A549 (cell line): ENCODE results near the gene ATP1A3.

Experiments used
- BHLHE40 ChIP-seq: IDR thresholded peaks from 2 replicates; pipeline ENCODE4 v1.6.1; 2012; ENCODE audit warnings: low read depth, low read length, inconsistent platforms
- JUN ChIP-seq, 2 experiments: fragments of >200 bp; sonication (Bioruptor Twin); formaldehyde crosslinking; IDR thresholded peaks; 2 replicates in 1 of 2; 3 replicates in 1 of 2; pipeline ENCODE4 v1.6.1; 2016 to 2017
- JUNB ChIP-seq: fragments of >200 bp; sonication (Bioruptor Twin); formaldehyde crosslinking; IDR thresholded peaks from 2 replicates; pipeline ENCODE4 v1.6.1; 2016
- KDM5A ChIP-seq: fragments of 200-600 bp; sonication (generic); IDR thresholded peaks from 2 replicates; pipeline ENCODE4 v1.6.1; 2016; ENCODE audit warnings: antibody characterized with exemption, mild to moderate bottlenecking
- MAFK ChIP-seq: fragments of 450-650 bp; IDR thresholded peaks from 2 replicates; pipeline ENCODE4 v1.6.1; 2014; ENCODE audit not compliant: partially characterized antibody
- POLR2A ChIP-seq: IDR thresholded peaks from 2 replicates; pipeline ENCODE4 v1.6.1; 2012; ENCODE audit warnings: mild to moderate bottlenecking, low read length
- POLR2AphosphoS2 ChIP-seq: conservative IDR thresholded peaks from 2 replicates; pipeline ENCODE4 v1.6.1; 2012; ENCODE audit warnings: low read length, improper control_type of control experiment, inconsistent platforms
- RAD21 ChIP-seq, 2 experiments: fragments of >200 bp in 1 of 2; sonication (Bioruptor Twin) in 1 of 2; formaldehyde crosslinking in 1 of 2; IDR thresholded peaks in 1 of 2; conservative IDR thresholded peaks in 1 of 2; 2 replicates in 1 of 2; 3 replicates in 1 of 2; pipeline ENCODE4 v1.6.1; 2012 to 2018; ENCODE audit warnings: inconsistent platforms in 1 of 2
- RARB ChIP-seq: fragments of 250-450 bp; sonication (Bioruptor Pico); IDR thresholded peaks from 2 replicates; pipeline ENCODE4 v1.8.0; 2021; ENCODE audit warnings: mild to moderate bottlenecking, moderate library complexity
- RCOR1 ChIP-seq: fragments of 150-350 bp; IDR thresholded peaks from 2 replicates; pipeline ENCODE4 v1.6.1; 2014; ENCODE audit warnings: antibody characterized with exemption, low read length, low read depth
- USF2 ChIP-seq: fragments of 450-650 bp; IDR thresholded peaks from 2 replicates; pipeline ENCODE4 v1.6.1; 2014; ENCODE audit warnings: antibody characterized with exemption
- TF ChIP-seq, protein P1 (sequence below): fragments of >200 bp; sonication (Bioruptor Twin); formaldehyde crosslinking; IDR thresholded peaks from 3 replicates; pipeline ENCODE4 v1.5.1; 2016

DNA sequence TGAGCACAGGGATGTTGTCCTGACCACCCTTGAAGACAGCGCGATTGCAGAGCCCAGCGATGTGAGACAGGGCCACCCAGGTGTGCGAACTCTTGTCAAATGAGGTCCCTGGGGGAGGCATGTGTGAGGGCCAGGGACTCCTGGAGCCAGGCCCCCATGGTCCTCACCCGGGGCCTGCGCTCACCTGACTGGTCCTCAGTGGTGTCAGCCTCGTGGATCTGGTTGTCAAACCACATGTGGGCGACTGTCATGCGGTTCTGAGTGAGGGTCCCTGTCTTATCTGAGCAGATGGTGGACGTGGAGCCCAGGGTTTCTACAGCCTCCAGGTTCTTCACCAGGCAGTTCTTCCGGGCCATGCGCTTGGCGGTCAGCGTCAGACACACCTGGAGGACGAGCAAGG lies 12.3 kb downstream of the ATP1A3 start:
- TF ChIP-seq USF2, result no peak
- TF ChIP-seq, protein P1, sequence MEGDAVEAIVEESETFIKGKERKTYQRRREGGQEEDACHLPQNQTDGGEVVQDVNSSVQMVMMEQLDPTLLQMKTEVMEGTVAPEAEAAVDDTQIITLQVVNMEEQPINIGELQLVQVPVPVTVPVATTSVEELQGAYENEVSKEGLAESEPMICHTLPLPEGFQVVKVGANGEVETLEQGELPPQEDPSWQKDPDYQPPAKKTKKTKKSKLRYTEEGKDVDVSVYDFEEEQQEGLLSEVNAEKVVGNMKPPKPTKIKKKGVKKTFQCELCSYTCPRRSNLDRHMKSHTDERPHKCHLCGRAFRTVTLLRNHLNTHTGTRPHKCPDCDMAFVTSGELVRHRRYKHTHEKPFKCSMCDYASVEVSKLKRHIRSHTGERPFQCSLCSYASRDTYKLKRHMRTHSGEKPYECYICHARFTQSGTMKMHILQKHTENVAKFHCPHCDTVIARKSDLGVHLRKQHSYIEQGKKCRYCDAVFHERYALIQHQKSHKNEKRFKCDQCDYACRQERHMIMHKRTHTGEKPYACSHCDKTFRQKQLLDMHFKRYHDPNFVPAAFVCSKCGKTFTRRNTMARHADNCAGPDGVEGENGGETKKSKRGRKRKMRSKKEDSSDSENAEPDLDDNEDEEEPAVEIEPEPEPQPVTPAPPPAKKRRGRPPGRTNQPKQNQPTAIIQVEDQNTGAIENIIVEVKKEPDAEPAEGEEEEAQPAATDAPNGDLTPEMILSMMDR, result no peak
- no peak for TF ChIP-seq RCOR1
- no peak for TF ChIP-seq POLR2A
- TF ChIP-seq POLR2AphosphoS2, result no peak
- TF ChIP-seq RARB (CRISPR knock-in tag), result no peak
- no peak for TF ChIP-seq BHLHE40
- TF ChIP-seq JUNB, result no peak
- TF ChIP-seq MAFK, result no peak
- no peak for TF ChIP-seq KDM5A
- no peak for TF ChIP-seq JUN (IDR thresholded peaks at IDR 0.05)
- TF ChIP-seq RAD21 (conservative IDR thresholded peaks at IDR 0.05 in 1 of 2, IDR thresholded peaks at IDR 0.05 in 1 of 2), result no peak
